Osteocyte (in vitro differentiated cells): ENCODE results near the gene AHCTF1. TPM values are rescaled to one million over a fixed set of nuclear protein-coding genes. Genes with fewer than 3 reads are reported as not detected.

Experiments
- DNase-seq: peaks from one replicate; pipeline ENCODE4 v3.0.0; 2021; ENCODE audit warnings: mixed read lengths; ENCODE audit not compliant: unreplicated experiment; ENCODE audit errors: extremely low spot score
- H3K27ac Mint-ChIP-seq: one replicate; pipeline ENCODE4 v1.8.0; 2021; ENCODE audit warnings: mild to moderate bottlenecking, mixed read lengths; ENCODE audit not compliant: unreplicated experiment
- H3K27me3 Mint-ChIP-seq: one replicate; pipeline ENCODE4 v1.8.0; 2021; ENCODE audit warnings: mixed read lengths; ENCODE audit not compliant: unreplicated experiment
- H3K36me3 Mint-ChIP-seq: one replicate; pipeline ENCODE4 v1.8.0; 2021; ENCODE audit warnings: mixed read lengths; ENCODE audit not compliant: unreplicated experiment
- H3K4me1 Mint-ChIP-seq: one replicate; pipeline ENCODE4 v1.8.0; 2021; ENCODE audit warnings: mixed read lengths; ENCODE audit not compliant: unreplicated experiment
- H3K4me3 Mint-ChIP-seq: one replicate; pipeline ENCODE4 v1.8.0; 2021; ENCODE audit warnings: mild to moderate bottlenecking, moderate library complexity, mixed read lengths; ENCODE audit not compliant: unreplicated experiment
- H3K9me3 Mint-ChIP-seq: one replicate; pipeline ENCODE4 v1.8.0; 2021; ENCODE audit warnings: mixed read lengths; ENCODE audit not compliant: unreplicated experiment
- total RNA-seq: library from RNA; stranded (reverse); gene quantifications from 2 replicates; pipeline ENCODE4 v1.2.1, GENCODE V29; 2021
- TF ChIP-seq, protein P1 (sequence below): fragments of 200-600 bp; sonication (generic); IDR thresholded peaks from 2 replicates; pipeline ENCODE4 v1.5.0; 2021; ENCODE audit warnings: antibody characterized with exemption, mild to moderate bottlenecking, moderate library complexity

Gene AHCTF1
- total RNA-seq, 1 donor from 2014 or later, result 30.4 TPM

DNA sequence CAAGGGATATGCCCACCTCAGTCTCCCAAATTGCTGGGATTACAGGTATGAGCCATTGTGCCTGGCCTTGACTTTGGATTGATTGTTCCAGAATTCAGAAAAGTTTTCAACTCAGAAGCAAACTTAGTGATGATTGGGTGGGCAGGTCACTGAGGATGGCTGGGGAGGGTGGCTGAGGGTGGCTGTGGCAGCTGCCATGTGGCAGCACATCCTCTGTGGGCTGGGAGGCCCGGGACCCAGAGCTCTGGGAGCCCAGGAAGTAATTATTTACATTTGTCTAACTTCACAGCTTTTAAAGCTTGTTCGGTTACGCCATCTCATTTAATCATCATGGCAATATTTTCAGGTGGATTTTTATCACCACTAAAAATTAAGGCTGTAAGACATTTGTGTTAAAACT lies 131.4 kb downstream of the AHCTF1 start:
- Mint-ChIP-seq H3K9me3 (no peaks in the 10 kb centered on the region), H3K27ac (no peak overlapping the region), H3K27me3 (peaks cover 2% of the 10 kb centered on the region), H3K36me3 (no peaks in the 10 kb centered on the region), H3K4me3 (no peak overlapping the region), H3K4me1 (peaks cover 5% of the 10 kb centered on the region)
- no peak for DNase-seq
- TF ChIP-seq, protein P1, sequence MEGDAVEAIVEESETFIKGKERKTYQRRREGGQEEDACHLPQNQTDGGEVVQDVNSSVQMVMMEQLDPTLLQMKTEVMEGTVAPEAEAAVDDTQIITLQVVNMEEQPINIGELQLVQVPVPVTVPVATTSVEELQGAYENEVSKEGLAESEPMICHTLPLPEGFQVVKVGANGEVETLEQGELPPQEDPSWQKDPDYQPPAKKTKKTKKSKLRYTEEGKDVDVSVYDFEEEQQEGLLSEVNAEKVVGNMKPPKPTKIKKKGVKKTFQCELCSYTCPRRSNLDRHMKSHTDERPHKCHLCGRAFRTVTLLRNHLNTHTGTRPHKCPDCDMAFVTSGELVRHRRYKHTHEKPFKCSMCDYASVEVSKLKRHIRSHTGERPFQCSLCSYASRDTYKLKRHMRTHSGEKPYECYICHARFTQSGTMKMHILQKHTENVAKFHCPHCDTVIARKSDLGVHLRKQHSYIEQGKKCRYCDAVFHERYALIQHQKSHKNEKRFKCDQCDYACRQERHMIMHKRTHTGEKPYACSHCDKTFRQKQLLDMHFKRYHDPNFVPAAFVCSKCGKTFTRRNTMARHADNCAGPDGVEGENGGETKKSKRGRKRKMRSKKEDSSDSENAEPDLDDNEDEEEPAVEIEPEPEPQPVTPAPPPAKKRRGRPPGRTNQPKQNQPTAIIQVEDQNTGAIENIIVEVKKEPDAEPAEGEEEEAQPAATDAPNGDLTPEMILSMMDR, result no peak

DNA sequence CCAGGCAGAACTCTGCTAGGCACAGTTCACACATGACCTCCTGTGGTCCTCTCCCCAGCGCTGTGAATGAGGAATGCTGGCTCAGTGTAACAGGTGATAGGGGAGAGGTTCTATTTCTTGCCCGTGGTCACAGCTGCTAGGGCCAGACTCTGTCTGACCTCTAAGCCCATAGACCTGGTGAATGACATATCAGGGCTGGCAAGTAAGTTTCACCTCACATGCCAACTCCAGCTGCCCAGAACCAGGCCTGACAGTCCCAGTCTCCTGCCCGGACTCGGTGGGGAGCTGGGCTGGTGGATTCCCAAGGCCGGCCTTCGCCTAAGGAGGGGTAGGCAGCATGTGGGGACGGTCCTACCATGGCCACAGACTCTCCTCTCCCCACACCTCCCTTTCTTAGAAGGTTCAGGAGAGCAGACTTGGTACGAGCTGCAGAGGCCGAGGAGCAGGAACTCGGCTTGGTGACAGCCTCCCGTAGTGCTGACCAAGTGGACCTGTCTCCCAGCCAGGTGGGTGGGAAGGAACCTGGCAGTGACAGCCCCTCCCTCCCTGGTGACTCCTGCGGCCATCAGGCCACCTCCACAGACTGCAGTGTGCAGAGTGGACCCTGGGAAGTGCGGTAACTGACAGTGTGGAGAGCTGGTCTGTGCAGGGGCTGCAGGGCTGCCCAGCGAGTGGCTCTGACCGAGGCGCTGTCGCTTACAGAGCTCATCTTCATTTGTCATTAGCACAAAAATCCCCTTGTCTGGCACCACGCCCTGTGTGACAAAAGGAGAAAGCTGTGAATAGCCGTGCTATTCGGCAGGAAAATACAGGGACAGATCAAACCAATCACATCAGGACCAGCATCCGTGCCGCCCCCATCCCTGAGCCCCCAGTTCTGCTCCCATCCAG lies 132.9 kb downstream of the AHCTF1 start:
- no peaks in the 10 kb centered on the region for H3K9me3 Mint-ChIP-seq
- no peak overlapping the region for H3K4me3 Mint-ChIP-seq
- no peaks in the 10 kb centered on the region for H3K27me3 Mint-ChIP-seq
- no peak overlapping the region for H3K27ac Mint-ChIP-seq
- no peaks in the 10 kb centered on the region for H3K36me3 Mint-ChIP-seq
- no peak for DNase-seq
- TF ChIP-seq, protein P1, result no peak
- H3K4me1 Mint-ChIP-seq, result peaks cover 18% of the 10 kb centered on the region

DNA sequence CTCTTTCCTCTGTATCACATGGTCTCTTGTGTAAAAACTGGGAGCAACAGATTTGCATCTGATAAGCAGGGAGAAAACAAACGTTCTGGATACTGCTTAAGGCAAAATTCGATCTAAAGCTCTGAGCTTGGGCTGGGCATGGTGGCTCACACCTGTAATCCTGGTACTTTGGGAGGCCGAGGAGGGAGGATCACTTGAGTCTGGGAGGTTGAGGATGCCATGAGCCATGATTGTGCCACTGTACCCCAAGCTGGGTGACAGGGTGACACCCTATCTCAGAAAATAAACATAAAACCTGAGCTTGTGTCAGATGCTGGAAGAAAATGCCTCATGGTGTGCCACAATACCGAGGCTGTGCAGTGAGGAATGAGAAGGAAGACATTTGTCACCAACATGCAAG lies 133.6 kb downstream of the AHCTF1 start:
- DNase-seq, result no peak
- Mint-ChIP-seq H3K27ac (no peak overlapping the region), H3K9me3 (no peaks in the 10 kb centered on the region), H3K36me3 (no peaks in the 10 kb centered on the region), H3K27me3 (no peaks in the 10 kb centered on the region), H3K4me3 (no peak overlapping the region), H3K4me1 (peaks cover 24% of the 10 kb centered on the region)
- TF ChIP-seq, protein P1, result no peak

DNA sequence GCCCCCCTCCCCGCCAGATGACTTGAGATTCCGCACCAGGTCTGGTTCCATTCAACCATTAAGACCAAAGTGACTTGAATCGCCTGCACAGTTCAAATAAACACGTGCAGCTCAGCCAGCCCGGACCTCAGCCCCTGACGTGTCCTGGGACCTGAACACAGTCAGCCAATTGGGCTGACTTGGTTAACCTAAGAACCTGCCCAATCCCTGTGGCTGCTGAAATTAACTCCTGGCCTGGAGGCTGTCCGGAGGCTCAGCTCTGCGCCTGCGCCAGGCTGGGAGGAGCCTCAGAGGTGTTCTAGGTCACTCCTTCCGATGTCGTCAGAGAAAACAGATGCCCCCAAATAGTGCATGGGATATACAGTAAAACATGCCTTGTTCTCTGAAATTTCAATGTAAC lies 134.2 kb downstream of the AHCTF1 start:
- H3K4me1 Mint-ChIP-seq, result peaks cover 27% of the 10 kb centered on the region

DNA sequence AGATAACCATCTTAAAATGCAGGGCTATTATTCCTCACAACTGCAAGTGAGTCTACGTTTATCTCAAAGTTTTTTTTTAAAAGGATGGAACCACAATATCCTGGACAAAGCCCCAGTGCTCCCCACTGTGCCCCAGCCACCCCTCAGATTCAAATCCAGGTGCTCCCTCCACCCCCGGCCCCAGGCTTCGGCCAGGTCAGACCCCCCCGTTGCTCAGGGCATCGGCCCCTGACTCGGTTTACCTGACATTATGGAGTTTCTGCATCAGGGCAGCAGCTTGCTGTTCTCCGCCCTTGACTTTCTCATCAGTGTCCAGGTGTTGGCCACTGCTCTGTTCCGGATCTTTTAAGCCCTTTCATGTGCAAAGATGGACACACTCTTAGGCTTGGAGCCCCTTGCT lies 134.6 kb downstream of the AHCTF1 start:
- Mint-ChIP-seq H3K36me3 (no peaks in the 10 kb centered on the region), H3K27ac (no peak overlapping the region), H3K27me3 (no peaks in the 10 kb centered on the region), H3K4me3 (no peak overlapping the region), H3K9me3 (no peaks in the 10 kb centered on the region), H3K4me1 (peaks cover 27% of the 10 kb centered on the region)
- no peak for DNase-seq
- TF ChIP-seq, protein P1, result no peak

More for the DNA sequence above, 134.2 kb downstream of the AHCTF1 start:
- no peaks in the 10 kb centered on the region for H3K9me3 Mint-ChIP-seq
- H3K27me3 Mint-ChIP-seq, result no peaks in the 10 kb centered on the region
- no peak for DNase-seq
- H3K36me3 Mint-ChIP-seq, result no peaks in the 10 kb centered on the region
- no peak overlapping the region for H3K27ac Mint-ChIP-seq
- no peak overlapping the region for H3K4me3 Mint-ChIP-seq
- TF ChIP-seq, protein P1, result no peak
